ENCODE results near the gene CAMK1G. TPM values are rescaled to one million over a fixed set of nuclear protein-coding genes. Genes with fewer than 3 reads are reported as not detected.

The CAMK1G gene
- total RNA-seq, 1 donor from 2014 or later = not detected

DNA sequence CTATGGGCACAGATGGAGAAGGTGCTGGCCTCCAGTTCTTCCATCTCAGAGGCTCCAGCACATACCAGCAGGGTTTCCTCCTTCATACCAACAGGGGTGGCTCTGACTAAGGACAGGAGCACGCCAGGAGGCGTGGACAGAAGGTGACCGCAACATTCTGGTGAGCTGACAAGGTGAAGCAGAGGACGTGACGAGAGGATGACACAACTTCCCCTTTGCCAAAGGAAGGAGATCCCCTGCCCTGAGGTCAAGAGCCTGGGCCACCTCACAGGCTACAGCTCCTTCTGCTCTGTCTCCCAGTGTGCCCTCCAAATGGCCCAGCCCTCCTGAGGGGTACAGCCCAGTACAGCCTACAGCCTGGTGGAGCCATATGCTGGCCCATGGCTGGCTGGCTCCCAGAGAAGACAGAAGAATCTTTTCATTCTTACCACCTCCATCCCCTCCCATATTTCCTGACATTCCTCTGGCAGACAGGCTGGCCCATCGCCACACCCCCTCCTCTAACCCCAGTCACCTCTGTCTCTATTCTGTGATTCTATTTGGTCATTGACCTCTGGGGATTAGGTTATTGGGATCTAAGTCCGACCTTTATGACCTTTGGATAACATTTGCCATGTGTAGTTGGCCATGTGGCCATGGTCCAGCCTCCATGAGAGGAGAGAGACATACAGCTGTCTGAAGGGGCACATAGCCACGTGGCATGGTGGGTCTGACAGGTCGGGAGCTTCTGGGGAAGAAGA is 73.8 kb downstream of the CAMK1G start:
- intact Hi-C loops (cut with micrococcal nuclease) = no loop called here

DNA sequence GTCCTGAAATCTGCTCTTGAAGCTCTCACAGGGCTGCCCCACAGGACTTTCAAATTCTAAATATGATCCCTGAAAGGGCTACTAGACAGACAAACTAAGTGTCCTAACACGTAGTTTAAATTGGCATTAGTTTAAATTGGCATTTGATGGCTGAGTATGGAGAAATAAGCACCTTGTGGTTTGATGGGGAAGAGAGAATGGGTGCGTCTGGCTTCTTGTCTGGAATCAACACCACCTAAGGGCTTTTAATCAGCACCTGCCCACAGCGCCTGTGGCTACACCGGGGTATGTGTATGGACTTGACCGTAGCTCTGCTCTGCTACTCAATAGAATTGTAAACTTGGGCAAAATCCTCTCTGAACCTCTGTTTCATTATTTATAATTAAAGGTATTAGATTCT is 74.4 kb downstream of the CAMK1G start:
- intact Hi-C loops (cut with micrococcal nuclease) = no loop called here

DNA sequence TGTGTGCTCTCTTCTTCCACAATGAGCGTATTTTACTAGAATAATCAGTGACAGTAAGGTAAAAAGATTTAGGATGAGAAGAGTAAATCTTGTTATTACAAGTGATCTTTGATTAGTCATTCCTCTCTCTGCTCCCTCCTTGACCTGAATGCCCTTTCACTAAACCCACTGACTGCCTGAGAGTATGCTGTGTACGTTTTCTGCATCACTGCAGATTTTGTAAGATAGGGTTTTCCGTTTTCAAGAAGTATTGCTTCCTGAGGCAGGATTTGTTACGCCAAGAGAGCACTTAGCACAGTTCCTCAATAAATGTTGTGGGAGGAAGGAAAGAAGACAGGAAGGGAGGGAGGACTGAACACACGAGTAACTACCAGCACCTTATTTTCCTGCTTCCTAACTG is 76.4 kb downstream of the CAMK1G start:
- intact Hi-C loops (cut with micrococcal nuclease) = loop anchor here (1.0 kb wide), 1 partner anchor 13 kb away; no protein-coding TSS in a partner anchor

DNA sequence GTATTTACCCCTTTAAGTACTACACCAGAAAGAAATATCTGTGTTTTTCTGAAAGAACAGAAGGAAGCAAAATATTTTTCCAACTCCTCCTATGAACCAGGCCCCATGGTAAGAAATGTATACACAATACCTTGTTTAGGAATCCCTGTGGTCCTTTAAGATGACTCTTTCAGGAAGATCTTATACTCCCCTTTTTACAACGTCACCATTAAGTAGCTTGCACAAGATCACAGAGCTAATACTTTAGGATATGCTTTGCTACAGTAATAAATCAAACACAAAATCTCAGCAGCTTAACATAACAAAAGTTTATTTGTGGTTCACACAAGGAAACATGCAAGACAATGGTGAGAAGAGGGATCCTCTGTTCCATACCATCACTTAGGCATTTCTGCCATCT is 77.6 kb downstream of the CAMK1G start:
- intact Hi-C loops (cut with micrococcal nuclease) = no loop called here

DNA sequence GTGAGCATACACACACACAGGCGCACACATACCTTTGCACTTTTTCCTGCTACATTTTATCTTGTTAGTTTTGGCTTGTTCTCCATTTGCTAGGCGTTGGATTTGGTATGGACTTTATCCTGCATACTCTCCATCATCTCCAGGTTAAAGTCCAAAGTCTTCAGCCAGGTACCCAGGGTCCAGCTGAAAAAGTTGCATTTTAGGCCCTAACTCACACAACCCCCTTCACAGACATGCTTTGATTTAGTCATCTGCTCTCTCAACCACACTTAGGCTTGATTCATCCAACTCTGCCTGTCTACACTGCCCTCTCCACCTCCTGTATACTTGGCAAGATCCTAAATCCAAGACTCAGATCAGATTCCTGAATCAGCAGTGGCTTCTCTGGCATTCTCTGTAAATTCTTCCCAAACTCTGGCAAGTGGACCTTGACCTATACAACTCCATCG is 79.4 kb downstream of the CAMK1G start:
- intact Hi-C loops (cut with micrococcal nuclease) = no loop called here

Other genes starting within 250 kb of the CAMK1G start
- 5.7 and 10.0 TPM in 2 replicates for gene LAMB3, start 68.7 kb downstream of the CAMK1G start, total RNA-seq
- gene G0S2, start 91.7 kb downstream of the CAMK1G start, total RNA-seq = 47.5 and 51.7 TPM in 2 replicates
- 15.8 and 16.1 TPM in 2 replicates for gene HSD11B1, start 121.1 kb downstream of the CAMK1G start, total RNA-seq
- gene TRAF3IP3, start 172.3 kb downstream of the CAMK1G start, total RNA-seq = 443 and 445 TPM in 2 replicates
- 1.6 and 2.0 TPM in 2 replicates for gene C1orf74, start 200.8 kb downstream of the CAMK1G start, total RNA-seq
- 0.15 TPM in 1 of 2 replicates, not detected in the other for gene IRF6, start 222.4 kb downstream of the CAMK1G start, total RNA-seq
- 11.0 and 11.2 TPM in 2 replicates for gene UTP25, start 244.3 kb downstream of the CAMK1G start, total RNA-seq

Data from T-helper 1 cell treated with Interleukin-12 subunit alpha and Interleukin-12 subunit beta and Interleukin-4 antibody, amounts not matched to agents 30 ng/mL and 1 ng/mL, for 36 hours (primary cell).